Stimulated activated CD4-positive, alpha-beta T cell treated with anti-CD3 and anti-CD28 coated beads, Interleukin-2, amount 100 ng/mL, for 24 hours (primary cell): ENCODE measurements around the gene MYLK3.
A peak's percentile ranks its signal among the peaks of the same experiment; 100 is the strongest.
"Not testable (repeated sequence)": the region's sequence is repeated elsewhere in the genome, so short reads cannot be mapped to it uniquely, and the experiment has no call there.

ENCODE experiments used
- DNase-seq, 2 donors: peaks; one replicate each; pipeline ENCODE4 v3.0.0-alpha.2; 2020

Gene MYLK3

GRCh38 chr16:46688654-46689364 is 59.3 kb downstream of the MYLK3 start, which contains the start of gene VPS35:
Gene VPS35, minus strand, starts transcription at chr16:46689178. Its CDS starts 45 bp downstream, at chr16:46689133.
- DNase-seq: peak; percentile 100

- no peak for DNase-seq
These were observed 60.0 kb downstream of the MYLK3 start for GRCh38 chr16:46688101-46688653.

GRCh38 chr16:46687486-46687885 is 60.7 kb downstream of the MYLK3 start:
- no peak for DNase-seq

DNA sequence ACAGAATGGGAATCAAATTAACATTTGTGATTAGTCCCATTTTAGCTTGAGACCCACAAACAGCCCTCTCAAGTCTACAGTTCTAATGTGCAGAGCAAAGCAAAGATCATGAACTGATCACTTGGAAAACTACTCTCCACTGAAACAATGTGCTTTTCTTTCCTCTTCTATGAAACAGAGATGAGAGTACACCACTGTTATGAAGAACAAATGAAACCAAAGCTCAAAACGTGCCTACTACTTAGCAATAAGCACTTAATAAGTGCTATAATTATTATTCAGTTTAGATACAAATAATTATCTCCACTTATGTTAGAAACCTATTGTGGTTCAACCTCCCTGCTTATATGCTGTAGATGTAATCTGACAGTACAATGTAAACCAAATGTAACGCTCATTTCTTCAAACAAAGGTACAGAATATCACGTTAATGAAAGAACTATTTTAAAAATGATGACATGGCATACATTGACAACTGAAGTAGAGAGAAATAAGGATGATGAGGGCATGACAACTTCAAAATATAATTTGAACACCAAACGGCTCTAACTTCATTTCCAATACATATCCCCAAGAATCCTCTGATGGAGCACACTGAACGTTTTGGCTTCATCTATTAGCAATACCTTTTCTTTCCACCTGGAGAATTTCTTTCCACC is 61.2 kb downstream of the MYLK3 start:
- no peak for DNase-seq

- not testable (repeated sequence) for DNase-seq
These were observed 66.3 kb downstream of the MYLK3 start for GRCh38 chr16:46681867-46682266.

GRCh38 chr16:46677943-46678342 is 70.2 kb downstream of the MYLK3 start:
- DNase-seq: not testable (repeated sequence)

- peak; percentile 34 to 41 for DNase-seq
These were observed 74.7 kb downstream of the MYLK3 start for GRCh38 chr16:46673320-46674013.

GRCh38 chr16:46662123-46662522 is 86.0 kb downstream of the MYLK3 start:
- DNase-seq: no peak

- peak in 1 of 2 donors; percentile 6 for DNase-seq
These were observed 89.2 kb downstream of the MYLK3 start for GRCh38 chr16:46658925-46659324.
